ENCODE data around the gene NOVA2.

The NOVA2 gene

DNA sequence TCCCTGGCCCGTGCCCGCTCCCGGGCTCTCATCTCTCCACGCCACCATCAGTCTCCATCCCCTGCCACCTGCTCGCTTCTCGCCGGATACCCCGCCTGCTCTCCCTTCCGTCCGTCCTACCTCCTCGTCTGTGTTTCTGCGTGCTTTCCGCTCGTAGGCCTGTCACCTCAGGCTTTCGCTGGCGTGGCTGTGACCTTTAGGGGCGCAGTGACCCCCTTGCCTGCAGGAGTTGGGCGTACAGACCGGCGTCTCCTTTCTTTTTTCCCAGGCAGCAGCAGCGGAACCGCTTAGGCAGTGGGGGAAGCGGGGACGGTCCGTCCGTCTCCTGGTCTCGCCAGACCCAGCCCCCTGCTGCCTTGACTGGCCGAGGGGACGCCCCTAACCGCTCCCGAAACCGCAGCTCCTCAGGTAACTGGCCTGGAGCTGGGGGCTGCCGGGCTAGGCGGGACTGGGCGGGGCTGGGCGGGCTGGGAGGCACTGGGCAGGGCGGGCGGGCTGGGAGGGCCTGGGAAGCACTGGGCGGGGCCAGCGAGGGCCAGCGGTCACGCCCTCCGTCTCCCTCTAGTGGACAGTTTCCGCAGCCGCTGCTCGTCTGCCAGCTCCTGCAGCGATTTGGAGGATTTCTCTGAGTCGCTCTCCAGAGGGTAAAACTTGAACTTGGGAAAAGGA lies 42.9 kb upstream of the NOVA2 start:
- Histone ChIP-seq H3K4me2 (ENCODE audit: low read length) (peak overlapping the region; percentile 86), H3K4me3 (ENCODE audit: low read length) (peak overlapping the region; percentile 72), H3K9me3 (replicated peaks; ENCODE audit: low read length) (no peaks in the 10 kb centered on the region), H3K36me3 (ENCODE audit: insufficient read depth, low read length) (no peaks in the 10 kb centered on the region), H3K4me1 (ENCODE audit: control insufficient read depth, insufficient read depth, low read length) (peaks cover 25% of the 10 kb centered on the region), H3K27me3 (ENCODE audit: control insufficient read depth, insufficient read depth, low read length) (peaks cover 19% of the 10 kb centered on the region), H3K9ac (ENCODE audit: low read depth, low read length) (no peak overlapping the region)

DNA sequence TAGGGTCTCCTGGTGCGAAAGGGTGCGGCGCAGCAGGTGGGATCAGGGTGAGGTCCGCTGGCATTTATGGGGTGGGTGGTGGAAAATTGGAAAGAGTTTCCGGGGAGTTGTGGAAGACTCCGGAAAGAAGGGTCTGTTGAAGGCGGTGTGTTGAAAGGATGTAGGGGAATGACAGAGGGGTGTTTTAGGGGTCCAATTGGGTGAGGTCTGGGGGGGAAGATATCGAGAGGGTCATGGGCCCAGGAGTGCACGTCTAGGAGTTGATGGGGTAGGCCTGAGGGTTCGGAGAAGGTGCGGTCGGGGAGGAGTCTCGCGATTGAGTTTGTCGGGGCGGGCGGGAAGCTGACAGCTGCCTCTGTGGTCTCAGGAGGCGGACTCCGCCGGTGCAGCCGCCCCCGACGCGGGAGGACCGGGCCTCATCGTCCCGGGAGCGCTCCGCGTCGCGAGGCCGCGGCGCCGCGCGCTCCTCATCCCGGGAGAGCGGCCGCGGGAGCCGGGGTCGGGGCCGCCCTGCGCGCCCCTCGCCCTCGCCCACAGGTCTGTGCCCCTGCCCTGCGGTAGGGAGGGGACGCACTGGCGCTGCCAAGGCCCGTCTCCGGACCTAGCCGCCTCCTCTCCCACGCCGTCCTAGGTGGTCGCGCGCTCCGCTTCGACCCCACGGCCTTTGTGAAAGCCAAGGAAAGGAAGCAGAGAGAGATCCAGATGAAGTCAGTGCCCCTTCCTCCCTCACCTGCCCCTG lies 42.2 kb upstream of the NOVA2 start:
- Histone ChIP-seq H3K36me3 (ENCODE audit: insufficient read depth, low read length) (no peaks in the 10 kb centered on the region), H3K4me1 (ENCODE audit: control insufficient read depth, insufficient read depth, low read length) (peaks cover 24% of the 10 kb centered on the region), H3K9ac (ENCODE audit: low read depth, low read length) (no peak overlapping the region), H3K4me2 (ENCODE audit: low read length) (peak overlapping the region; percentile 86), H3K4me3 (ENCODE audit: low read length) (peak overlapping the region; percentile 72), H3K27me3 (ENCODE audit: control insufficient read depth, insufficient read depth, low read length) (peaks cover 19% of the 10 kb centered on the region), H3K9me3 (replicated peaks; ENCODE audit: low read length) (no peaks in the 10 kb centered on the region)

DNA sequence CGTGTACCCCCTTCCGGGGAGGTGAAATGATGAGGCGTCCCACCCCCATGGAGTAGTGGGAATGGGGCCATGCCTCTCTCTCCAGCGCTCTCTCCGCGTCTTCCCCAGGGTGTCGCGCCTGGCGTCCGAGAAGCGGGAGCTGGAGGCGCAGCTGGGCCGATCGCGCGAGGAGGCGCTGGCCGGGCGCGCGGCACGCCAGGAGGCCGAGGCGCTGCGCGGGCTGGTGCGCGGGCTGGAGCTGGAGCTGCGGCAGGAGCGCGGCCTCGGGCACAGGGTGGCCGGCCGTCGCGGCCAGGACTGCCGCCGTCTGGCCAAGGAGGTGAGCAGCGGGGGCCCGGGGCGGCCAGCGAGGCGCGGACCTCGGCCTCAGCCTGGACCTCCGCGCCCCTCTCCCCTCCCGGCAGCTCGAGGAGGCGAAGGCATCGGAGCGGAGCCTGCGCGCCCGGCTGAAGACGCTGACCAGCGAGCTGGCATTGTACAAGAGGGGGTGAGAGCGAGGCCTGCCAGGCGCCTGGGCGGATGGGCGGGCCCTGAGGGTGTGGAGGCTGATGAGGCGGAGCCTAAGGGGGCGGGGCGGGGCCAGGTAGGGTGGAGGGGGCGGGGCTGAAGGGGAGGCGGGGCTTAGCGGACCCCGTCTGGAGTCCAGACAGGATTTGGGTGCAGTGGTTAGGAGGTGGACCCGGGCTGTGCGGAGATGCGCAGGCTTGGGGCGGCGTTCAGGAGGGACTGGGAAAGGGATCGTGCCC lies 41.4 kb upstream of the NOVA2 start:
- Histone ChIP-seq H3K9ac (ENCODE audit: low read depth, low read length) (no peak overlapping the region), H3K27me3 (ENCODE audit: control insufficient read depth, insufficient read depth, low read length) (peaks cover 19% of the 10 kb centered on the region), H3K36me3 (ENCODE audit: insufficient read depth, low read length) (no peaks in the 10 kb centered on the region), H3K4me1 (ENCODE audit: control insufficient read depth, insufficient read depth, low read length) (peaks cover 18% of the 10 kb centered on the region), H3K9me3 (replicated peaks; ENCODE audit: low read length) (no peaks in the 10 kb centered on the region), H3K4me2 (ENCODE audit: low read length) (peak overlapping the region; percentile 86), H3K4me3 (ENCODE audit: low read length) (peak overlapping the region; percentile 72)

DNA sequence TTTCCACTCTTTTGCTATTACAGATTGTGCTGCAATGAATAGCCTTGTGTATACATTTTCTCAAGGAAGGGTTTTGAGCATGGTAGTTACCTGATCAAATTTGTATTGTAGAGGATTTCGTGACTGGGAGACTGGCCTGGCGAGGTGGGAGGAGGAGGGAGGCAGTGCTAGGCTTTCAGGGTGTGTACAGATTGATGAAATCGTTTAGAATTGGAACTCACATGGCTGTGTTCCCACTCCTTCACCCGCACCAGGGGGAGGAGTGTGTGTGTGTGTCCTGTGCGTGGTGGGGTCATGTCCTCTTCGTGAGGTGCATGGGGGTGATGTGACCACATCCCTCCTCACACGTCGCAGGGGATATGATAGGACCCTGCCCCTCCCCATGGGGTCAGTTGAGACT lies 40.9 kb upstream of the NOVA2 start:
- H3K4me3 ChIP-seq (ENCODE audit: low read length): peak overlapping the region; percentile 56
- H3K27me3 ChIP-seq (ENCODE audit: control insufficient read depth, insufficient read depth, low read length): peaks cover 19% of the 10 kb centered on the region
- H3K36me3 ChIP-seq (ENCODE audit: insufficient read depth, low read length): no peaks in the 10 kb centered on the region
- peaks cover 18% of the 10 kb centered on the region for H3K4me1 ChIP-seq (ENCODE audit: control insufficient read depth, insufficient read depth, low read length)
- no peaks in the 10 kb centered on the region for H3K9me3 ChIP-seq (replicated peaks; ENCODE audit: low read length)
- no peak overlapping the region for H3K9ac ChIP-seq (ENCODE audit: low read depth, low read length)
- peak overlapping the region; percentile 75 for H3K4me2 ChIP-seq (ENCODE audit: low read length)

DNA sequence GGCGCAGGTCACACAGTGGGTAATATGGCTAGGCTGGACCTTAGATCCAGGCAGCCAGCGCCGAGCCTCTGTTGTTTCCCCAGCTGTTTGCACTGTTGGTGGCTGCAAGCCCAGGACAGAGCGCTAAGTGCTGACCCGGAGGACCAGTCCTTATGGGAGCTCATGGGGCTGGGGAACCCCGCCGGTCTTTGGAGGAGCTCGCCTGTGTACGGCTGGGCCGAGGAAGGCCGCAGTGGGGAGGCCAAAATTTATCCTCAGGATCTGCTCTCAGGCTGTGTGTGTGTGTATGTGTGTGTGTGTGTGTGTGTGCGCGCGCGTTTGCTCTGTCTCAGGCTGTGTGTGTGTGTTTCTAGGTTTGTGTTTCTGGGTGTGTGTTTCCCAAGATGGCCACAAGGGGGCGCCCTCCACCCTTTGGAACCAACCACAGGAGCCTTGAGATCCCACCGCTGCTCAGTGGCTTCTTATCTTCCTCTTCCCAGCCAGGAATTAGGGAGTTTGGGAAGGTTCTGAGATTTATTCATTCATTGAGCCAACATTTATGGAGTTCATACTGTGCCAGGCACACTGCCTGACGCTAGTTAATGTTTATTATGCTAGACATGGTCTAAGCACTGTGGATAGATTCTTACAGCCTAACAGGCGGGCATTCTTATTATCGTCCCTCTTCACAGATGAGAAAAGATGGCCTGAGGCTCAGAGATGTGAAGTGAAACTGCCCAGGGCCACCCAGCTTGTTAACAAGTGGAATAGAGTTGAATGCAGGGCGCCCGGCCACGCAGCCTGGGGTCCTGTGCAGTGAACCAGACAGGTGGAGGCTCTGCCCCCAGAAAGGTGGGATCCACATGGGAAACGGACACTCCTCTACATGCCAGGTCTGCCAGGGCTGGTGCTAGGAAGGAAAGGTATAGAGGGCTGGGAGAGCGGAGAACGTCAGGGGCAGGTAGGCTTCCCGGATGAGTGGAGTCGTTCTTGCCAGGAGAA lies 36.2 kb upstream of the NOVA2 start:
- no peaks in the 10 kb centered on the region for H3K36me3 ChIP-seq (ENCODE audit: insufficient read depth, low read length)
- peaks cover 6% of the 10 kb centered on the region for H3K27me3 ChIP-seq (ENCODE audit: control insufficient read depth, insufficient read depth, low read length)
- H3K9ac ChIP-seq (ENCODE audit: low read depth, low read length): no peak overlapping the region
- H3K4me2 ChIP-seq (ENCODE audit: low read length): no peak overlapping the region
- H3K9me3 ChIP-seq (replicated peaks; ENCODE audit: low read length): no peaks in the 10 kb centered on the region
- H3K4me1 ChIP-seq (ENCODE audit: control insufficient read depth, insufficient read depth, low read length): peaks cover 3% of the 10 kb centered on the region
- H3K4me3 ChIP-seq (ENCODE audit: low read length): no peak overlapping the region

DNA sequence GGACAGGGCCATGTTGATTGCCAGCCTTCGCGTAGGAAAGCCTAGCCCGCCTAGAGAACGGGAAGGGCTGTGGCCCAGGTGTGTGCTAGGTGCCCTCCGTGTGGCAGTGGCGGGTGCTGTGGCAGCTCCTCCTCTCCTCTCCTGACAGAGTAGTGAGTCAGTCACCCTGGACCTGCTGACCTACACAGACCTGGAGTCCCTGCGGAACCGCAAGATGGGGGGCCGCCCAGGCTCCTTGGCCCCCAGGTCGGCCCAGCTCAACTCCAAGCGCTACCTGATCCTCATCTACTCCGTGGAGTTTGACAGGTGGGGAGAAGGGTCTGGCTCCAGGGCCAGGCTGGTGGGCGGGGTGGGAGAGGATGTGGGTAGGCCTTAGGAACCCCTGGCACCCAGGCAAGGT lies 32.7 kb upstream of the NOVA2 start:
- no peaks in the 10 kb centered on the region for H3K9me3 ChIP-seq (replicated peaks; ENCODE audit: low read length)
- peaks cover 3% of the 10 kb centered on the region for H3K36me3 ChIP-seq (ENCODE audit: insufficient read depth, low read length)
- no peaks in the 10 kb centered on the region for H3K4me1 ChIP-seq (ENCODE audit: control insufficient read depth, insufficient read depth, low read length)
- H3K4me3 ChIP-seq (ENCODE audit: low read length): no peak overlapping the region
- no peak overlapping the region for H3K4me2 ChIP-seq (ENCODE audit: low read length)
- H3K27me3 ChIP-seq (ENCODE audit: control insufficient read depth, insufficient read depth, low read length): no peaks in the 10 kb centered on the region
- H3K9ac ChIP-seq (ENCODE audit: low read depth, low read length): no peak overlapping the region

DNA sequence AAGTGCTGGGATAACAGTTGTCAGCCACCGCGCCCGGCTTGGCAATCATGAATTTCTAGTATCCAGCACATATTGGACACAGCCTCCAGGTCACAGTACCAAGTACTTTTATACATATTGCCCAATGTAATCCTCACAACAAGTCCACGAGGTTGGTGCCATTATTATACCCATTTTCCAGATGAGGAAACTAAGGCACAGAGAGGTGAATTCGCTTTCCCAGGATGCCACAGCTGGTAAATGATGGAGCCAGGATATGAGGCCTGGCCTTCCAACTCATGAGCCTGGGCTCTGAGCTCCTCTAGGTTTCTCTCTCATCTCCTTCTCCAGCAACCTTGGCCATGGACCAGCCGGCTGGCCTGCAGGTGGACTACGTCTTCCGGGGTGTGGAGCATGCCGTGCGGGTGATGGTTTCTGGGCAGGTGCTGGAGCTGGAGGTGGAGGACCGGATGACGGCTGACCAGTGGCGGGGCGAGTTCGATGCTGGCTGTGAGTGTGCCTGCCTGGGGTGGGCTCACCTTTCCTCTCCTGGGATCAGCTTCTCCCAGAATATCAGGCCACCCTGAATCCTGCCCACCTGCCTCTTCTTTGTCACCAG lies 29.1 kb upstream of the NOVA2 start:
- no peaks in the 10 kb centered on the region for H3K4me1 ChIP-seq (ENCODE audit: control insufficient read depth, insufficient read depth, low read length)
- no peaks in the 10 kb centered on the region for H3K9me3 ChIP-seq (replicated peaks; ENCODE audit: low read length)
- peaks cover 4% of the 10 kb centered on the region for H3K36me3 ChIP-seq (ENCODE audit: insufficient read depth, low read length)
- no peak overlapping the region for H3K4me2 ChIP-seq (ENCODE audit: low read length)
- no peak overlapping the region for H3K9ac ChIP-seq (ENCODE audit: low read depth, low read length)
- no peaks in the 10 kb centered on the region for H3K27me3 ChIP-seq (ENCODE audit: control insufficient read depth, insufficient read depth, low read length)
- no peak overlapping the region for H3K4me3 ChIP-seq (ENCODE audit: low read length)

DNA sequence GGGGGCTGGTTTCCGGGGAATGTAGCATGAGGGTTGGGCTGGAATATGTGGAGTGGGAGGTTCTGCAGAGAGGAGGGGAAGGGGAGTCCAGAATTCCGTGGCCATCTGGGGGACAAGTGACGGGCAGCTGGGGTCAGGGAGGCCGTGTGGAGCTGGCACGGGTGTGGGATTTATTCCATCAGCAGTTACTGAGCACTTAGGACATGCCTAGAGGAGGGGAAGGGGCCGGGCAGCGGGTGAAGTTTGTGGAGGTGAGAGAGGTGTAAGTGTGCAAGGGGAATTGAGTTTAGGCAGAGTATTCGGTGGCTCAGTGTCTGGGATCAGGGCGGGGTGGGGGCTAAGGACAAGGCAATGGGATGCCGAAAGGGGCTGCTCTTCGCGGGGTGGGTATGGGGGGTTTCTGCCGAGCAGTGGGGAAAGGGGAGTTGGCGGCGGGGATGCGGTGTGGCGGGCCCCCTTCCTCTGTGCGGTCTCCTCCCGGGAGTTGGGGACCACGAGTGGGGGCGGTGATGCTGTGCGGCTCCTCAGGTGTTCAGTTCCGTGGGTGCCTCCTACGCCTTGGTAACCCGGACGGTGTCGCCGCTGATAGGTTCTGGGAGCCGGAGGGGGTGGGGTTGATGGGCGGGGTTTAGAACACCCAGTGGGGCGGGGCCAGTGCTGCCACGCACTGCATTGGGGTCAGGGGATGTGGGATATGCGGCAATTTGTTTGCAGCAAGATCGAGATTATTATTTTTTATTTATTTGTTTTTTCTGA lies 27.0 kb upstream of the NOVA2 start:
- Histone ChIP-seq H3K4me1 (ENCODE audit: control insufficient read depth, insufficient read depth, low read length) (peaks cover 5% of the 10 kb centered on the region), H3K9ac (ENCODE audit: low read depth, low read length) (no peak overlapping the region), H3K27me3 (ENCODE audit: control insufficient read depth, insufficient read depth, low read length) (no peaks in the 10 kb centered on the region), H3K4me3 (ENCODE audit: low read length) (no peak overlapping the region), H3K36me3 (ENCODE audit: insufficient read depth, low read length) (peaks cover 4% of the 10 kb centered on the region), H3K9me3 (replicated peaks; ENCODE audit: low read length) (no peaks in the 10 kb centered on the region), H3K4me2 (ENCODE audit: low read length) (no peak overlapping the region)

DNA sequence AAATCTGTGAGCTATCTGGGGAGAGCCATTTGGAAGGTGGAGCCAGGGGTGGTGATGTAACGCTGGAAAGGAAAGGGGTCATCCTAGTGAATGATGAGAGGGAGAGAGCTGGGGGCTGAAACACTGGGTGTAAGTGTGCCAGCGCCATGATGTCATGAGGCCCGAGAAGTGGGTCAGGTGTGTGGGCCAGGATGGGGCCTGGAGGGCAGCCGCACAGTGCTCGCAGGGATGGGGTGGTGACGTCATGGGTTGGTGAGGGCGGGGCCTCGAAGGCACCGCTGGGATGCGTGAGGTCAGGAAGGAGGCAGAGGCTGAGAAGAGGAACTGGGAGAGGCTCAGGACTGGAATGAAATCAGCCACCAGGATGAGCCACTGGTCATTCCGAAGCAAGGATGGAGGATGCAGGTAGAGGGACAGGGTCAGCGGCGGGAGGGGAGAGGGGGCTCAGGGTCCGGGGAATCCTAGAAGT lies 26.0 kb upstream of the NOVA2 start:
- Histone ChIP-seq H3K36me3 (ENCODE audit: insufficient read depth, low read length) (peaks cover 4% of the 10 kb centered on the region), H3K9me3 (replicated peaks; ENCODE audit: low read length) (no peaks in the 10 kb centered on the region), H3K4me2 (ENCODE audit: low read length) (peak overlapping the region; percentile 5), H3K9ac (ENCODE audit: low read depth, low read length) (no peak overlapping the region), H3K4me1 (ENCODE audit: control insufficient read depth, insufficient read depth, low read length) (peaks cover 5% of the 10 kb centered on the region), H3K4me3 (ENCODE audit: low read length) (no peak overlapping the region), H3K27me3 (ENCODE audit: control insufficient read depth, insufficient read depth, low read length) (no peaks in the 10 kb centered on the region)

DNA sequence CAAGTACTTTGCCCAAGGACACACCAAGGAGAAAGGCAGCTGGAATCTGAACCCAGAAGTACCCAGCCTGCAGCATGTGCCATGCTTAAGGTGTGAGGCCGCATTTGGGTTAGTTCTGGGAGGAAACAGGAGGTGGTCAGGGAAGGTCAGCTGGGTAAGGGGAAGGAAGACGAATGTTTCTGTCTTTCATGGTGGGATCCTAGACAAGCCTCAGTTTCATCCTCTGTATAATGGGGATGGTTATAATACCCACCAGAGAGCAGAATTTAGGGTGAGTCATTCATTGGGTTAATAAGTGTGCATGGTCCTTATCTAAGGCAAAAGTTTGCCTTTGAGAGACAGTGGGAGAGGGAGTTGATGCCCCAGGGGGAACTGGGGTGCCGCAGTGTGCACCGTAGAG lies 25.2 kb upstream of the NOVA2 start:
- Histone ChIP-seq H3K4me1 (ENCODE audit: control insufficient read depth, insufficient read depth, low read length) (peaks cover 5% of the 10 kb centered on the region), H3K27me3 (ENCODE audit: control insufficient read depth, insufficient read depth, low read length) (no peaks in the 10 kb centered on the region), H3K9me3 (replicated peaks; ENCODE audit: low read length) (no peaks in the 10 kb centered on the region), H3K9ac (ENCODE audit: low read depth, low read length) (no peak overlapping the region), H3K36me3 (ENCODE audit: insufficient read depth, low read length) (peaks cover 4% of the 10 kb centered on the region), H3K4me2 (ENCODE audit: low read length) (no peak overlapping the region), H3K4me3 (ENCODE audit: low read length) (no peak overlapping the region)
